Lower leg skin (tissue), 3 donors: ENCODE data around the gene LSM14B.

Experiments
- POLR2A ChIP-seq, 2 donors: fragments of 450-650 bp; IDR thresholded peaks; one replicate each; pipeline ENCODE4 v1.6.1; 2016 to 2017; ENCODE audit warnings: antibody characterized with exemption in 2 of 2, mild to moderate bottlenecking in 1 of 2, moderate library complexity in 1 of 2
- TF ChIP-seq, protein P1 (sequence below), 3 donors: fragments of 450-650 bp; IDR thresholded peaks; one replicate each; pipeline ENCODE4 v1.5.1; 2016; ENCODE audit warnings: antibody characterized with exemption in 3 of 3, mild to moderate bottlenecking in 3 of 3, moderate library complexity in 2 of 3

- TF ChIP-seq, protein P1, sequence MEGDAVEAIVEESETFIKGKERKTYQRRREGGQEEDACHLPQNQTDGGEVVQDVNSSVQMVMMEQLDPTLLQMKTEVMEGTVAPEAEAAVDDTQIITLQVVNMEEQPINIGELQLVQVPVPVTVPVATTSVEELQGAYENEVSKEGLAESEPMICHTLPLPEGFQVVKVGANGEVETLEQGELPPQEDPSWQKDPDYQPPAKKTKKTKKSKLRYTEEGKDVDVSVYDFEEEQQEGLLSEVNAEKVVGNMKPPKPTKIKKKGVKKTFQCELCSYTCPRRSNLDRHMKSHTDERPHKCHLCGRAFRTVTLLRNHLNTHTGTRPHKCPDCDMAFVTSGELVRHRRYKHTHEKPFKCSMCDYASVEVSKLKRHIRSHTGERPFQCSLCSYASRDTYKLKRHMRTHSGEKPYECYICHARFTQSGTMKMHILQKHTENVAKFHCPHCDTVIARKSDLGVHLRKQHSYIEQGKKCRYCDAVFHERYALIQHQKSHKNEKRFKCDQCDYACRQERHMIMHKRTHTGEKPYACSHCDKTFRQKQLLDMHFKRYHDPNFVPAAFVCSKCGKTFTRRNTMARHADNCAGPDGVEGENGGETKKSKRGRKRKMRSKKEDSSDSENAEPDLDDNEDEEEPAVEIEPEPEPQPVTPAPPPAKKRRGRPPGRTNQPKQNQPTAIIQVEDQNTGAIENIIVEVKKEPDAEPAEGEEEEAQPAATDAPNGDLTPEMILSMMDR (IDR thresholded peaks at IDR 0.05) = no peak
- TF ChIP-seq POLR2A (IDR thresholded peaks at IDR 0.05) = no peak
Observed at GRCh38 chr20:62105592-62105991, 16.7 kb upstream of the LSM14B start.
